Activated T-helper 1 cell treated with anti-CD3 and anti-CD28 coated beads, Interleukin-2, amount 50 U/mL, for 16 hours (primary cell): Measurements from ENCODE around the gene CFLAR.
"Not testable (repeated sequence)": the region's sequence is repeated elsewhere in the genome, so short reads cannot be mapped to it uniquely, and the experiment has no call there.

Experiments used
- DNase-seq, 2 donors: peaks; one replicate each; pipeline ENCODE4 v3.0.0-alpha.2; 2020; ENCODE audit warnings: low read depth in 1 of 2, low spot score in 1 of 2

CFLAR gene

DNA sequence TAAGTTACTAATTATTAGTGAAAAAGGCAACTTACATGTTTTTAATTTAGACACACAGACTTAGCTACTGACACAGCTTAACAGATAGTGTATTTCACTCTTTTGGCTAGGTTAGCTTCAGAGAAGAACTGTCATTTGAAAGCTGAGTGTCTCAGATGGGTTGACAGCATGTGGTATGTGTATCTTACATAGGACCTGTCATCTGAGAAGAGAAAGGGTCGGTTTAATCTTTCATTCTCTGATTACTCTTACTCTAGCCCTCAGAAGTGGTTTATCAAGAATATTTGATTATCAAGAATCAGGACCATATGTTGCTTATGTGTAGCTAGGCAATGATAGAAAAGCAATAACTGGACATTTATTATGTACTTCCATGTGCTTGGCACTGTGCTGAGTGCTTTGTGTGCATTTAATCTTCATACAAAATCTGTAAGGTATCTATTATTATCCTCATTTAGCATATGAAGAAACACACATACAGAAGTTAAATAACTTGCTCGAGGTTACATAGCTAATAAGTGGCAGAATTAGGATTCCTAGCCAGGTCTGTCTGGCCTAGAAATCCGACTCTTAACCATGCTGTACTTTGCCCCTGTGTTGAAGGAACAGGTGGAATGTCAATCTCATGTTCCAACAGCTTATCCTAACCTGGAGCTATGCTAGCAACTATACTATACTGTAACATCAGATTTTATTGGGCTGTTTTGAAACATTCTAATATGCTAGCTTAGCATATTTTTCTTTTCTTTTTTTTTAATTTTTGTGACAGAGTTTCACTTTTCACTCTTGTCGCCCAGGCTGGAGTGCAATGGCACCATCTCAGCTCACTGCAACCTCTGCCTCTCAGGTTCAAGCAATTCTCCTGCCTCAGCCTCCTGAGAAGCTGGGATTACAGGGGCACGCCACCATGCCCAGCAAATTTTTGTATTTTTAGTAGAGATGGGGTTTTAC lies 28.4 kb downstream of the CFLAR start:
- no peak for DNase-seq

DNA sequence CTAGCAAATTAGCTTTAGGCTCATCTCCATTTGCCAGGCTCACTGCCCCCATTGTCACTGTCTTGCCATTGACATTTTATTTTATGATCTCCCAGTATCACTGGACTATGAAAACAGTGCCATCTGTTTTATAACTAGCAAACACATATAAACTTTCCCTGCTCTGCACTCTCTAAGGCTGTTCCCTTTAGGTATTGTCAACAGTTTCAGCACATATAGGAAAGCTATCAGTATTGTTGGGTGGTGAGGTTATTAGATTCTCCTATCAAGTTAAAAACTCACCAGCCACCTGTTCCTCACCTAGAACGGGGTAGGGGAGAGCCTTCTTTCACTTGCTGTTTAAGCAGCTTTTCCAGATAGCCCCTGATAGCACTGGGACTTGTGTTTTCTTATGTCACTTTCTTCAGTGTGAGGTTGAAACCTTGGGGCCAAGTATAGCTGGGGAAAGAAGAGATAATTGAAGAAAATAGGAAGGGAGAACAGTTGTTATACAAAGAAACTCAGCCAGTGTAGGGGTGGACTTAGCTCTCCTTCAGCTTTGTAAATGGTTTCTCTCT lies 32.5 kb downstream of the CFLAR start:
- no peak for DNase-seq

DNA sequence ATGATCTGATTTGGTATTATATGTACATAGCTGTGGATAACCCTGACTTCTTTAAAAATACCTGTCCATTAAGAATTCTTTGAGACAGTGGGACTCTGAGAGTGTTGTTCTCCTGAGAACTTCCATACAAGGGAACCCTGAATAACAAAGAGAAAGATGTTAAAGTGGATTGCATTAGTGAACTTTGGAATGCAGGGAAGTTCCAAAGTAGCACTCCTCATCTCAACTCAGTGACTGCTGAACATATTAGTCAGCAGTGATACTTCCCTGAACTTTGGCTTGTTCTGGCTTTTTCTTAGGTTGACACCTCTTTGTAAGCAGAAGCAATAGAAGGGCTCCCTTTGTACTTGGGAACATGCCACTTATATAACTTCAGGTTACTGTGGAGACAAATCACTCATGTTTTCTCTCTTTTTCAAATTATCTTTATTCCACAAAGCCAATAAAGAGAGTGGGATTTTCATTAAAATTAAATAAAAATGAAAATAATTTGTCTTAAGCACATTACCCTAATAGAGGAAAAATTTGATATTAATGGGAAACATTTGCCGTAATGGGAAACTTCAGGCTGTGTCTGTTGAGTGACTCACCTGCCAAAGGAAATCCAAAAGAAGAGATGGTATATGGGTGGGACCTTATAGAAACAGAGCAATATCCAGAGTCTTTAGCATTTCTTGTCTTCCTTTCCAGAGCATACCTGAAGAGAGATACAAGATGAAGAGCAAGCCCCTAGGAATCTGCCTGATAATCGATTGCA lies 33.3 kb downstream of the CFLAR start:
- DNase-seq: no peak

- DNase-seq: not testable (repeated sequence)
Measured at GRCh38 chr2:201149821-201150165, 33.8 kb downstream of the CFLAR start.

DNA sequence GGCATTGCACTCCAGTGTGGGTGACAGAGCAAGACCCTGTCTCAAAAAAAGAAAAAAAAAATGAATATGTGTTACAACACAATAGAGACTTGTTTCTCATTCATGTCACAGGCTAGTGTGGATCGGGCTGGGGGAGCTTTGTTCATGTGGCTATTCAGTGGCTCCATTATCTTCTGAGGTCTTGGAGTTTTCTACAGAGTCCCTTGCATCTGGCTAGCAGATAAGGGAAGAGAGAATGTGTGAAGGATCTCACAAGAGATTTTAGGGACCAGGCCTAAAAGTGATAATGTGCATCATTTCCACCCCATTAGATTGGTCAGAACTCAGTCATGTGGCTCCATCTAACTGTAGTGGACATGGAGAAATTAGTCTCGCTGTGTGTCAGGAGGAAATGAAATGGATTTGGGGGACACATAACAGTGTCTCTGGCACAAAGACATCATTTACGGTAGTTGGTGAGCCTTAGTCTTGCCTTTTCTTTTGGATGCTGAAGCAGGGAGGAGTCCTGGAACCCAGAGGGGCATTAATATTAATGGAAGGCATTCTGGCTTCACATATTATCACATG lies 34.6 kb downstream of the CFLAR start:
- no peak for DNase-seq

DNA sequence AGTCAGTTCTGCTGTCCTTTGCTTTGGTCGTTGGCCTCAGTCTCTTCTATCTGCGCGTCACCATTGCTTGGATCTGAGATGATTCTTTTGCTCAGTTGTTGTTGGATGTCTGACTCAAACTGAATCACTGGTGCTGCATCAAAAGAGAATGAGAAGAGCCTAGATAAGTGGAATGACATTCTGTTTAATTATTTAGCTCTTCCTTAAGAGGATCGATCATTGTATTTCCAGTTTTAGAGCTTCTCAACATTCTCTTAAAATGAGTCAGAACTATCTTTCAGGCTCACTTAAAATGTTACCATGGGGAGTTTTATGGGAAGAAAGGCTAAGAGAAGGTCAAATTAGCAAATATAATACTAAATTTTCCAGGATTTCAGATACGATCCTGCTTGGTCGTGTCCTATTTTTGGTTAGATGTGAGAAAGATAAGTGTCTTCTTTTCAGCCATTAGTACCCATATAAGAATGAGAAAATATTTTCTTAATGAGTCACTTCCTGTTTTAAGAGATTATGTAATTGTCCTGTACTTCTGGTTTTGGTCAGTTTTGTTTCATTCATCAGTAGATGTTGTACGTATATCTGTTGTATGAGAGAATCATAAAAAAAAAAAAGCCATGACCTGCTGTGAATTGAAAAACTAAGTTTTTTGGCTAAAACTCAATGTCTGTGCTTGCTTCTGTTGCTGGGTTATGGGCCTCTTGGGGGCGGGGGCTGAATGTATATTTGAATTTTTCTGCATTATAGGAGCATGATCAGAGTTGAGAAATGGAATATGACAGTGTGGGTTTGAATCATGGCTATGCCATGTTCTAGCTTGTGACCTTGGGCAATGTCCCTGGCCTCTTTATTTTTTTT lies 35.4 kb downstream of the CFLAR start:
- no peak for DNase-seq

DNA sequence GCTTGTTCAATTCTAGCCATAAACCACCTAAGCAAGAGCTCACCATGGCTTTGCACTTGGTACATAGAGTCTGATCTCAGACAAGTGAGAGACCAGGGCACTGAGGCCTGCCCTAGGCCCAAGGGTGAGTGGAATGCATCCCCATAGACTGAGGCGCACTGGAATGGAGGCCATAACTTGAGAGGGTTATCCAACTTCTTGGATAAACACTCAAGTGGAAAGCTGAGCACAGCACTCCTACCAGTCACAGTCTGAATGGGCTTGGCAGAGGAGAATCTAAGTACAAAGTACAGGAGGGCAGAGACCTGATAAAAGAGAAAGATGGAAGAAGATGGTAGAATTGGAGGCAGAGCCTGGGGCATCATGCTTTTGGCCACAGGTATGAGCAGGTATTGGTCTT lies 36.6 kb downstream of the CFLAR start:
- DNase-seq: no peak

- no peak for DNase-seq
Measured at GRCh38 chr2:201152999-201153815, 37.2 kb downstream of the CFLAR start.

- no peak for DNase-seq
Measured at GRCh38 chr2:201154615-201155399, 38.8 kb downstream of the CFLAR start.

DNA sequence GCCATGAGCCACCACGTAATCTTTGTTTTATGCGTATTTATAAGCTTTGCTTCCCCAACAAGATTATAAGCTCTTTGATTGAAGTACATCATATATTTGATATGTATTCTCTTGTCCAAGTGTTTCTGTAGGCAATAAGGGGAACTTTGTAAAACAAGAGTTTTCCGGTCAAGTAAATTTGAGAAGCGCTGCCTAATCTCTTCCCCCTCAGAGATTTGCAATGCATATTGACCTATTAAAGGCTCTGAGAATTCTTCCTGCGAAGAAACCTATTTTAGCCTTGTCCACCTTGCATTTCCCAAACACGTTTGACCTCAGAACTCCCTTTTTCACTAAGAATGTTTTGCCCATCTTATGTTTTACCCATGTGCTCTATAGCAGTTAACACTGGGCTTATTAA lies 40.1 kb downstream of the CFLAR start:
- no peak for DNase-seq

- DNase-seq: no peak
Measured at GRCh38 chr2:201156640-201157039, 40.7 kb downstream of the CFLAR start.

GRCh38 chr2:201157694-201158093 lies 41.7 kb downstream of the CFLAR start:
- DNase-seq: no peak

DNA sequence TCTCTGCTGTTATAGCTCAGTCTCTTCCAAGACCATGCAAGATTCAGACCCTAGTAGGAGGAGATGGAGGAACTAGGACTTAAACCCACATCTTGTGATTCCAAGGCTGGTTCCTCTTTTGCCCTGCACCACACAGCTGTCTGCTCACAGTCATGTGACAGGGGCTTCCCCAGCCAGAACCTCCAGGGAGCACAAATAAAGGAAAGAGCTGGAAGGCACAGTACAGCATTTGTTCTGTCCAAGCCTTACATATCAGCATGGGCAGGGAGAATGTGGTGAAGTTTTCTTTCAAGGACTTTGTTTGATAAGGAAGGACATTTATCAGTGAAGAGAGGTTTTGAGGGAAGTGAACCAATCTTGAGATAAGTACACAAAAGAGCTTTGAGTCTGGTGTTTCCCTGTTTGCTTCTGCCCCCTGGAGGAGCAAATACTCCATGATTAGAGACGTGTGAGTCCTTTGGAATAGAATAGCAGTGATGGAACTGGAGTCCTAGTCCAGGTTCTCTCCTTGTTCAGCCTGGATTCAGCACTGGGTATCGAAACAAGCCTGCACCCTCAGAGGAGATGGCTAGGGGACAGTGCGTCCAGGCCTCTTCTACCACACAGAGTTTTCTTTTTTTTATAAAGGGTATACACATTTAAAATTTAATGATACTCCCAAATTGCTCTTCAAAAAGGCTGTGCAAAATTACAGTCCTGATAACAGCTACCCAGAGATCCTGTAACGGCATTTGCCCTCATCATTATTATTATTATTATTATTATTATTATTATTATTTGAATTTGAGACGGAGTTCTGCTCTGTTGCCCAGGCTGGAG lies 42.4 kb downstream of the CFLAR start:
- no peak for DNase-seq

GRCh38 chr2:201164166-201164565 lies 48.2 kb downstream of the CFLAR start:
- no peak for DNase-seq

GRCh38 chr2:201167546-201167945 lies 51.6 kb downstream of the CFLAR start:
- no peak for DNase-seq

- DNase-seq: not testable (repeated sequence)
Measured at GRCh38 chr2:201168496-201168895, 52.5 kb downstream of the CFLAR start.

GRCh38 chr2:201171259-201171814 lies 55.4 kb downstream of the CFLAR start:
- DNase-seq: no peak

- DNase-seq: no peak
Measured at GRCh38 chr2:201172279-201172678, 56.3 kb downstream of the CFLAR start.
